Putamen (tissue), 1 donor: Measurements from ENCODE around the gene EFCAB3.
"Not testable (repeated sequence)": the region's sequence is repeated elsewhere in the genome, so short reads cannot be mapped to it uniquely, and the experiment has no call there.

Experiments
- DNase-seq: peaks from one replicate; pipeline ENCODE4 v3.0.0-alpha.2; 2016; ENCODE audit warnings: low spot score

The EFCAB3 gene

DNA sequence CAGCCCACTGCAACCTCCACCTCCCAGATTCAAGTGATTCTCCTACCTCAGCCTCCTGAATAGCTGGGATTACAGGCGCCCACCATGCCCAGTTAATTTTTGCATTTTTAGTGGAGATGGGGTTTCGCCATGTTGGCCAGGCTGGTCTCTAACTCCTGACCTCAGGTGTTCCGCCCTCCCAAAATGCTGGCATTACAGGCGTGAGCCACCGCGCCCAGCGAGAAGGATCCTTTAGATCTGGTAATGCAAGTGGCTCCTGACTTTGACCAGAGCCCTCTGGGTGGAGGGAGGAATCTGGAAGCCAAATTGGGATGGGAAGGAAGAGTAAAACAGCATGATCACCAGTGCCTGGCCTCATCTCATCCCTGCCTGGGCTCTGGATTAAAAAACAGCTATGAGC is 84.9 kb downstream of the EFCAB3 start:
- not testable (repeated sequence) for DNase-seq
